HepG2 (cell line): Measurements from ENCODE around the gene LRRC27. TPM values are rescaled to one million over a fixed set of nuclear protein-coding genes. Genes with fewer than 3 reads are reported as not detected.
A peak's percentile ranks its signal among the peaks of the same experiment; 100 is the strongest.

ENCODE experiments used
- ATAC-seq: fragments of 200-7000 bp; cut with Tn5 transposase; 3 replicates; pipeline ENCODE4 v1.9.1; 2020; ENCODE audit warnings: mild to moderate bottlenecking, moderate library complexity
- BruUV-seq: library from RNA; stranded (reverse); fragments of 400-500 nt; replicated peaks from 2 replicates; lab custom pipeline; 2021; lab: Mats Ljungman, UMichigan
- CTCF ChIA-PET: fragments of 300-600 bp; formaldehyde crosslinking; extraction: SDS; loops from one replicate; lab custom pipeline; 2021; ENCODE audit warnings: low total read pairs, inconsistent platforms, low intra/inter-chr PET ratio; lab: Yijun Ruan, JAX
- POLR2A ChIA-PET: fragments of 350-600 bp; sonication (Branson Sonifier 250); formaldehyde crosslinking; loops from one replicate; lab custom pipeline; 2020; ENCODE audit warnings: antibody characterized with exemption, inconsistent platforms; lab: Yijun Ruan, JAX
- DNase-seq: peaks from one replicate; pipeline ENCODE4 v3.0.0-alpha.2; 2015; ENCODE audit warnings: low spot score
- FAIRE-seq: peaks from 3 replicates; lab custom pipeline; 2011; peaks lifted over from hg19 to GRCh38; lab: Jason Lieb, UNC
- H2AFZ ChIP-seq: one replicate; pipeline ENCODE4 v1.6.1; 2011; ENCODE audit warnings: low read length, inconsistent platforms
- H3K27ac ChIP-seq: fragments of 300-600 bp; 3 replicates; pipeline ENCODE4 v1.8.0; 2011; ENCODE audit warnings: mixed run types, mild to moderate bottlenecking, mixed read lengths, low read length, inconsistent platforms; ENCODE audit not compliant: insufficient read depth; ENCODE audit errors: extremely low read length
- H3K27me3 ChIP-seq, 2 experiments: fragments of 200-600 bp in 1 of 2; 2 replicates in 1 of 2; 3 replicates in 1 of 2; pipeline versions ENCODE4 v1.6.0 to v1.8.0; 2011; ENCODE audit warnings: low read length in 2 of 2, mild to moderate bottlenecking in 2 of 2, moderate library complexity in 2 of 2, inconsistent platforms in 1 of 2; ENCODE audit not compliant: insufficient read depth in 2 of 2, control insufficient read depth in 1 of 2
- H3K36me3 ChIP-seq, 2 experiments: fragments of 200-600 bp in 1 of 2; replicated peaks in 1 of 2; 2 replicates in 1 of 2; 3 replicates in 1 of 2; pipeline versions ENCODE4 v1.5.1 to v1.8.0; 2011; ENCODE audit warnings: low read length in 2 of 2, inconsistent platforms in 1 of 2; ENCODE audit not compliant: insufficient read depth in 2 of 2, control insufficient read depth in 1 of 2
- H3K4me1 ChIP-seq: 2 replicates; pipeline ENCODE4 v1.5.1; 2012; ENCODE audit warnings: low read length, inconsistent platforms; ENCODE audit not compliant: insufficient read depth
- H3K4me2 ChIP-seq: 2 replicates; pipeline ENCODE4 v1.6.0; 2011; ENCODE audit warnings: low read depth, low read length, inconsistent platforms
- H3K4me3 ChIP-seq, 3 experiments: fragments of 200-600 bp in 1 of 3; sonication (generic), shearing (Covaris generic) in 1 of 3; replicated peaks in 1 of 3; 2 replicates each; pipeline ENCODE4 v1.5.1; 2011 to 2016; ENCODE audit warnings: low read length in 3 of 3, inconsistent platforms in 2 of 3, low read depth in 2 of 3, mild to moderate bottlenecking in 2 of 3, control low read depth in 1 of 3, mixed read lengths in 1 of 3; ENCODE audit not compliant: insufficient read depth in 1 of 3
- H3K79me2 ChIP-seq: one replicate; pipeline ENCODE4 v1.6.1; 2011; ENCODE audit warnings: low read length, inconsistent platforms; ENCODE audit not compliant: insufficient read depth
- H3K9ac ChIP-seq: 2 replicates; pipeline ENCODE4 v1.6.0; 2011; ENCODE audit warnings: mild to moderate bottlenecking, low read depth, low read length, inconsistent platforms; ENCODE audit not compliant: insufficient read depth
- H3K9me3 ChIP-seq: 2 replicates; pipeline ENCODE4 v1.5.1; 2012; ENCODE audit warnings: mild to moderate bottlenecking, low read length
- H4K20me1 ChIP-seq: 2 replicates; pipeline ENCODE4 v1.6.0; 2011; ENCODE audit warnings: inconsistent platforms, mild to moderate bottlenecking, low read length, moderate library complexity; ENCODE audit not compliant: insufficient read depth
- SIN3A ChIP-seq: IDR thresholded peaks from 2 replicates; pipeline ENCODE4 v1.6.1; 2011; ENCODE audit warnings: low read depth, mild to moderate bottlenecking, control low read depth, low read length, borderline replicate concordance
- ZFP1 ChIP-seq: IDR thresholded peaks from 2 replicates; pipeline ENCODE4 v1.6.1; 2016
- WGBS: methylation state at CpG from one replicate; pipeline ENCODE4 v1.1.6; 2017; ENCODE audit warnings: low lambda C conversion rate; 5-methylcytosine and 5-hydroxymethylcytosine counted together
- in situ Hi-C: cut with HindIII; loops from 2 replicates; pipeline ENCODE4 v1.10.0; 2017; ENCODE audit warnings: low pct_unique_long_range_greater_than_20kb; ENCODE audit not compliant: extremely low pct_ligation_motif_present
- intact Hi-C: fragments of 100-400 bp; cut with micrococcal nuclease; formaldehyde crosslinking; loops from one replicate; pipeline ENCODE4 v1.10.0; 2022; ENCODE audit not compliant: unreplicated experiment
- polyA plus RNA-seq, 8 experiments: library from polyadenylated mRNA; depleted of rRNA in 3 of 8; stranded (reverse) in 7 of 8; unstranded in 1 of 8; fragments of >200 nt; fragmentation: Illumina TruSeq in 4 of 8; extraction: Trizol in 4 of 8; gene quantifications; 2 replicates each; pipeline versions ENCODE4 v1.2.1 to v1.2.3, GENCODE V29; 2011 to 2016; ENCODE audit warnings: low read depth in 4 of 8, missing spikeins in 1 of 8, mixed read lengths in 1 of 8; ENCODE audit not compliant: insufficient read depth in 1 of 8
- total RNA-seq, 5 experiments: library from RNA; depleted of rRNA; stranded (reverse); fragments of >200 nt; fragmentation: Illumina TruSeq; extraction: Trizol; gene quantifications; 2 replicates each; pipeline ENCODE4 v1.2.3, GENCODE V29; 2016; ENCODE audit warnings: low read depth in 1 of 5
- TF ChIP-seq, protein P1 (sequence below): sonication (generic); formaldehyde crosslinking; IDR thresholded peaks from 2 replicates; pipeline ENCODE4 v1.5.1; 2020; ENCODE audit warnings: mild to moderate bottlenecking, missing genetic modification reagents, moderate library complexity
- TF ChIP-seq, protein P2 (sequence below): IDR thresholded peaks from 2 replicates; pipeline ENCODE4 v1.6.1; 2016; ENCODE audit warnings: low read depth, missing genetic modification reagents, missing compliant biosample characterization

LRRC27 gene
- total and polyA plus RNA-seq, 2 of the 13 experiments (the other 11 are each of a cell fraction or from before 2014, with no cell fraction given): 4.2 to 4.6 TPM

DNA sequence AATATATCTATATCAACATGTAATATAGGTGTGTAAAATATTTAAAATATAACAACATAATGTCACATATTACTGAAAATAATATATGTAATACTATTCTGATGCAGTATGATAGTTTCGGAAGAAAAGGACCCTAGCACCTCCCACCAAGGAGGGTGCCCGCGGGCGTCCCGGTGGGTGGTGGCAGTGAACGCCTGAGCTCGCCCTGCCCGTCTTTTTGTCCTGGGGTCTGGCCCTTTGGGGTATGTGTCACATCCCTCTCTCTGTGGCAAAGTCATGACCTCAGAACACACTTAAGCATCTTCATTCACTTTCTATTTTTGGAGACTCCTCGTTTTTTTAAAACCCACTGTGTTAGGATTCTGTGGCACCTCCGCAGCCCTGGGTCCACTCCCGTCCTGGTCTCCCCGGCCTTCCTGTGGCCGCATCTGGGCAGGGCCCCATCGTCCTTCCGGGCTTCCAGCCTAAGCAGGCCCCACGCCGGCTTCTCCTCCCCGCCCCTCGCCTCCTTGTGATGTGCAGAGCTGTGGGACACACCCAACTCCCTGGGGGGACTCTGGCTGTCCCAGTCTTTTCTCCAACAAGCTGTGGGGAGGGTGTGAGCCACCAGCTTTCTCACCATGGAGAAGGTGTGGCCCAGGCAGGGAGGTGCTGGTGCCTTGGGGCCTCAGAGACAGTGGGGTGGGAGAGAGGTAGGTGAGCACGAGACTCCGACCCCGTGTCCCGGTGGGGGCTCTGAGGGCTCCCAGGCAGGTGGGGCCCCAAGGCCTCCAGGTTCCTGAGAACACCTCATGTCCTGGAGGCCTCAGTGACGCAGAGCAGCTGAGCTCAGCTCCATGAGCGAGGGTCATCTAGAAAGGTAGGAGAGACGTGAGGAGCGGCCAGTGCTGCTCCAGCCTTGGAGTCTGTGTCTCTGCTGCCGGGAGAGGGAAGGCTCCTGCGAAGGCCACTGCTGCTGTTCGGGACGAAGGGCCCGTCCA is 81.5 kb downstream of the LRRC27 start:
- ATAC-seq: no peak
- no TSS peak for BruUV-seq
- Histone ChIP-seq H3K79me2 (no peaks in the 10 kb centered on the region), H3K9ac (no peak overlapping the region), H3K36me3 (no peaks in the 10 kb centered on the region)
- TF ChIP-seq ZFP1 (CRISPR knock-in tag) (no peak), SIN3A (no peak)
- TF ChIP-seq, protein P1, sequence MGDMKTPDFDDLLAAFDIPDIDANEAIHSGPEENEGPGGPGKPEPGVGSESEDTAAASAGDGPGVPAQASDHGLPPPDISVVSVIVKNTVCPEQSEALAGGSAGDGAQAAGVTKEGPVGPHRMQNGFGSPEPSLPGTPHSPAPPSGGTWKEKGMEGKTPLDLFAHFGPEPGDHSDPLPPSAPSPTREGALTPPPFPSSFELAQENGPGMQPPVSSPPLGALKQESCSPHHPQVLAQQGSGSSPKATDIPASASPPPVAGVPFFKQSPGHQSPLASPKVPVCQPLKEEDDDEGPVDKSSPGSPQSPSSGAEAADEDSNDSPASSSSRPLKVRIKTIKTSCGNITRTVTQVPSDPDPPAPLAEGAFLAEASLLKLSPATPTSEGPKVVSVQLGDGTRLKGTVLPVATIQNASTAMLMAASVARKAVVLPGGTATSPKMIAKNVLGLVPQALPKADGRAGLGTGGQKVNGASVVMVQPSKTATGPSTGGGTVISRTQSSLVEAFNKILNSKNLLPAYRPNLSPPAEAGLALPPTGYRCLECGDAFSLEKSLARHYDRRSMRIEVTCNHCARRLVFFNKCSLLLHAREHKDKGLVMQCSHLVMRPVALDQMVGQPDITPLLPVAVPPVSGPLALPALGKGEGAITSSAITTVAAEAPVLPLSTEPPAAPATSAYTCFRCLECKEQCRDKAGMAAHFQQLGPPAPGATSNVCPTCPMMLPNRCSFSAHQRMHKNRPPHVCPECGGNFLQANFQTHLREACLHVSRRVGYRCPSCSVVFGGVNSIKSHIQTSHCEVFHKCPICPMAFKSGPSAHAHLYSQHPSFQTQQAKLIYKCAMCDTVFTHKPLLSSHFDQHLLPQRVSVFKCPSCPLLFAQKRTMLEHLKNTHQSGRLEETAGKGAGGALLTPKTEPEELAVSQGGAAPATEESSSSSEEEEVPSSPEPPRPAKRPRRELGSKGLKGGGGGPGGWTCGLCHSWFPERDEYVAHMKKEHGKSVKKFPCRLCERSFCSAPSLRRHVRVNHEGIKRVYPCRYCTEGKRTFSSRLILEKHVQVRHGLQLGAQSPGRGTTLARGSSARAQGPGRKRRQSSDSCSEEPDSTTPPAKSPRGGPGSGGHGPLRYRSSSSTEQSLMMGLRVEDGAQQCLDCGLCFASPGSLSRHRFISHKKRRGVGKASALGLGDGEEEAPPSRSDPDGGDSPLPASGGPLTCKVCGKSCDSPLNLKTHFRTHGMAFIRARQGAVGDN: peak; percentile 17; the same call in 1 of the 2 replicates
- TF ChIP-seq, protein P2, sequence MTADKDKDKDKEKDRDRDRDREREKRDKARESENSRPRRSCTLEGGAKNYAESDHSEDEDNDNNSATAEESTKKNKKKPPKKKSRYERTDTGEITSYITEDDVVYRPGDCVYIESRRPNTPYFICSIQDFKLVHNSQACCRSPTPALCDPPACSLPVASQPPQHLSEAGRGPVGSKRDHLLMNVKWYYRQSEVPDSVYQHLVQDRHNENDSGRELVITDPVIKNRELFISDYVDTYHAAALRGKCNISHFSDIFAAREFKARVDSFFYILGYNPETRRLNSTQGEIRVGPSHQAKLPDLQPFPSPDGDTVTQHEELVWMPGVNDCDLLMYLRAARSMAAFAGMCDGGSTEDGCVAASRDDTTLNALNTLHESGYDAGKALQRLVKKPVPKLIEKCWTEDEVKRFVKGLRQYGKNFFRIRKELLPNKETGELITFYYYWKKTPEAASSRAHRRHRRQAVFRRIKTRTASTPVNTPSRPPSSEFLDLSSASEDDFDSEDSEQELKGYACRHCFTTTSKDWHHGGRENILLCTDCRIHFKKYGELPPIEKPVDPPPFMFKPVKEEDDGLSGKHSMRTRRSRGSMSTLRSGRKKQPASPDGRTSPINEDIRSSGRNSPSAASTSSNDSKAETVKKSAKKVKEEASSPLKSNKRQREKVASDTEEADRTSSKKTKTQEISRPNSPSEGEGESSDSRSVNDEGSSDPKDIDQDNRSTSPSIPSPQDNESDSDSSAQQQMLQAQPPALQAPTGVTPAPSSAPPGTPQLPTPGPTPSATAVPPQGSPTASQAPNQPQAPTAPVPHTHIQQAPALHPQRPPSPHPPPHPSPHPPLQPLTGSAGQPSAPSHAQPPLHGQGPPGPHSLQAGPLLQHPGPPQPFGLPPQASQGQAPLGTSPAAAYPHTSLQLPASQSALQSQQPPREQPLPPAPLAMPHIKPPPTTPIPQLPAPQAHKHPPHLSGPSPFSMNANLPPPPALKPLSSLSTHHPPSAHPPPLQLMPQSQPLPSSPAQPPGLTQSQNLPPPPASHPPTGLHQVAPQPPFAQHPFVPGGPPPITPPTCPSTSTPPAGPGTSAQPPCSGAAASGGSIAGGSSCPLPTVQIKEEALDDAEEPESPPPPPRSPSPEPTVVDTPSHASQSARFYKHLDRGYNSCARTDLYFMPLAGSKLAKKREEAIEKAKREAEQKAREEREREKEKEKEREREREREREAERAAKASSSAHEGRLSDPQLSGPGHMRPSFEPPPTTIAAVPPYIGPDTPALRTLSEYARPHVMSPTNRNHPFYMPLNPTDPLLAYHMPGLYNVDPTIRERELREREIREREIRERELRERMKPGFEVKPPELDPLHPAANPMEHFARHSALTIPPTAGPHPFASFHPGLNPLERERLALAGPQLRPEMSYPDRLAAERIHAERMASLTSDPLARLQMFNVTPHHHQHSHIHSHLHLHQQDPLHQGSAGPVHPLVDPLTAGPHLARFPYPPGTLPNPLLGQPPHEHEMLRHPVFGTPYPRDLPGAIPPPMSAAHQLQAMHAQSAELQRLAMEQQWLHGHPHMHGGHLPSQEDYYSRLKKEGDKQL (CRISPR knock-in tag): no peak
- TF ChIP-seq, all 625 proteins: peak for 1
- DNase-seq: no peak
- Histone ChIP-seq H3K4me2 (no peak overlapping the region), H3K27me3 (no peaks in the 10 kb centered on the region), H4K20me1 (no peaks in the 10 kb centered on the region), H3K4me1 (peaks cover 29% of the 10 kb centered on the region), H3K9me3 (no peaks in the 10 kb centered on the region), H3K4me3 (no peak overlapping the region), H3K27ac (no peak overlapping the region), H2AFZ (no peak overlapping the region)
- ChIA-PET POLR2A (interaction anchor here (2.3 kb wide), 1 partner anchor 8 kb away, joined by 6 read pairs; no protein-coding TSS in a partner anchor), CTCF (no interaction called here)
- FAIRE-seq: no peak
- intact Hi-C loops (no loop called here), in situ Hi-C loops (no loop called here)
- WGBS: 77% methylated on average over 30 of the region's 32 CpGs
